GM13976 (cell line): ENCODE measurements around the gene GNAI1.
"Not testable (repeated sequence)": the region's sequence is repeated elsewhere in the genome, so short reads cannot be mapped to it uniquely, and the experiment has no call there.

Source experiments
- DNase-seq: peaks from one replicate; pipeline ENCODE4 v3.0.0; 2012; ENCODE audit warnings: low spot score
- in situ Hi-C: fragments of 300-500 bp; cut with MboI; formaldehyde crosslinking; loops from one replicate; pipeline ENCODE4 v1.12.0; 2022; ENCODE audit warnings: low sequenced_read_pairs, mixed read lengths, inconsistent platforms; ENCODE audit not compliant: unreplicated experiment
- TF ChIP-seq, protein P1 (sequence below): IDR thresholded peaks from 2 replicates; pipeline ENCODE4 v1.5.1; 2012; ENCODE audit warnings: borderline replicate concordance, mild to moderate bottlenecking; ENCODE audit not compliant: insufficient read depth; ENCODE audit errors: extremely low read depth, missing control alignments, control extremely low read depth

GNAI1 gene

DNA sequence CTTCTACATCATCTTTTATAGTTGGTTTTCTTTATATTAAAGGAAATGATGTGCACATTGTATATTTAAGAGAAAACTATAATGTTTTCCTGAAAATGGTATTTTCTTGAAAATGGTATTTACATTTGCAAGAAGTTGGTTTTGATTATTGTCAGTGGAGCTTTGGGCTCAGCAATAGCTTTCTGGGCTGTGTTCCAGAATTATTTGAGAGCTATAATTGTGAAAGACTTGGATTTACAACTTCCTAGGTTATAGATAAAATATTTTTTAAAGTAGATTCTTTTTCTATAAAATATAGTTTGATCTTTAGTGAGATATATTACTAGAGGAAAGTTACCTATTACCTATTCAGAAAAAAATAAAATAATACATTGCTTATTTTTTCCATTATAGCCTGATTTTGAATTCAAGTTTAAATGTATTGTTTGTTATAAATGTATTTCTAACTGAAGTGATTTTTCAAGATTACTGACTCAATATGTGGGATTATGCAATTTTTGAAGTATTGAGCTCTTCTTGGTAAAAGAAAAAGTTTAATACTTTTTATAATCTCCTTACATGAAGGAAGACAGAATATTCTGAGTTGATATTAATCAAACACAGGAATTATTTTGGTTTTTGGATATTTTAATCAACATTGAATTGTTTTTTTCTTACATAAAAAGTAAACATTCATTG lies 20.2 kb downstream of the GNAI1 start:
- in situ Hi-C loops = no loop called here
- DNase-seq = no peak
- TF ChIP-seq, protein P1, sequence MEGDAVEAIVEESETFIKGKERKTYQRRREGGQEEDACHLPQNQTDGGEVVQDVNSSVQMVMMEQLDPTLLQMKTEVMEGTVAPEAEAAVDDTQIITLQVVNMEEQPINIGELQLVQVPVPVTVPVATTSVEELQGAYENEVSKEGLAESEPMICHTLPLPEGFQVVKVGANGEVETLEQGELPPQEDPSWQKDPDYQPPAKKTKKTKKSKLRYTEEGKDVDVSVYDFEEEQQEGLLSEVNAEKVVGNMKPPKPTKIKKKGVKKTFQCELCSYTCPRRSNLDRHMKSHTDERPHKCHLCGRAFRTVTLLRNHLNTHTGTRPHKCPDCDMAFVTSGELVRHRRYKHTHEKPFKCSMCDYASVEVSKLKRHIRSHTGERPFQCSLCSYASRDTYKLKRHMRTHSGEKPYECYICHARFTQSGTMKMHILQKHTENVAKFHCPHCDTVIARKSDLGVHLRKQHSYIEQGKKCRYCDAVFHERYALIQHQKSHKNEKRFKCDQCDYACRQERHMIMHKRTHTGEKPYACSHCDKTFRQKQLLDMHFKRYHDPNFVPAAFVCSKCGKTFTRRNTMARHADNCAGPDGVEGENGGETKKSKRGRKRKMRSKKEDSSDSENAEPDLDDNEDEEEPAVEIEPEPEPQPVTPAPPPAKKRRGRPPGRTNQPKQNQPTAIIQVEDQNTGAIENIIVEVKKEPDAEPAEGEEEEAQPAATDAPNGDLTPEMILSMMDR = no peak

DNA sequence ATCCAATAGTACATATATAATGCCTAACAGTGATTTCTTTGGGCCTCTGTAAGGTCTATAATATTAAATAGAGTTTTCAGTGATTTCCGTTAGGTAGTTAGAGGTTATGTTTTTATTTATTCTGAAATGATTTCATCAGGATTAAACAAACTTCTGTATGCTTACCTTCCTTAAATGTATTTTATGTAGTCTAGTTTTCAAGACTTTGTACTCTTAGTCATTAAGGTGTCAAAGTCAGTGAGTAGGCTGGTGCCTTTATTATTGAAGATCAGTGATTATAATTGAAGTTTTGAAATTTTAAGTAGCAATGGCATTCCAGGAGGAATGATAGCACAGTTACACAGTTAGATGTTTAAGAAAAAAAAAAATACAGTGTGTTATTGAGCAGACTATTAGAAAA lies 20.7 kb downstream of the GNAI1 start:
- no peak for DNase-seq
- TF ChIP-seq, protein P1 = no peak
- in situ Hi-C loops = no loop called here

DNA sequence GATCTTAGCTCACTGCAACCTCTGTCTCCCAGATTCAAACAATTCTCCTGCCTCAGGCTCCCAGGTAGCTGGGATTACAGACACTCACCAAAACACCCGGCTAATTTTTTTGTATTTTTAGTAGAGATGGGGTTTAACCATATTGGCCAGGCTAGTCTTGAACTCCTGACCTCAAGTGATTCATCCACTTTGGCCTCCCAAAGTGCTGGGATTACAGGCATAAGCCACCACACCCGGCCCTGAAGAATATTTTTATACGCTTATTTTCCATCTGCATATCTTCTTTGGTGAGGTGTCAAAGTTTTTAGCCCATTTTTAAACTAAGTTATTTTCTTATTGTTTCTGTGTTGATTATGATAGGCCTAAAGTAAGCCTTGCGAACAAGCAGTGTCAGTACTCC lies 23.1 kb downstream of the GNAI1 start:
- in situ Hi-C loops, DNase-seq: not testable (repeated sequence)

DNA sequence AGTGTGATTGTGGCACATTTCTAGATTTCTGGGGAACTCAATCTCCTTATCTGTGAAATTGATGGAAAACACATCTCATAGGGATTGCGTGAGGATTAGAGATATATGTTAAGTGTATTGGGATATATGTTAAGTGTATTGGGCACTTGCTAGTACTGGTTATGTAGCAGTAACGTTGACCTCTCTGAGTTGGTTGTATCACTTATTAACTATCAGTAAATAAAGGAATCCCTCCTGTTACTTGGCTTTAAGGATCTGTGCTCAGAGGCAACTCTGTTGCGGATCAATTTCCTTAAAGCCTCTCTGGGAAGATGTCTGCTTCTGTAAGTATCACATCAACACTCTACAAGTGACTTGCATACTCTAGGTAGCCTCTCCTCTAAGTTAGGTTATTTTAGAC lies 25.2 kb downstream of the GNAI1 start:
- TF ChIP-seq, protein P1 = no peak
- in situ Hi-C loops = no loop called here
- DNase-seq = no peak

DNA sequence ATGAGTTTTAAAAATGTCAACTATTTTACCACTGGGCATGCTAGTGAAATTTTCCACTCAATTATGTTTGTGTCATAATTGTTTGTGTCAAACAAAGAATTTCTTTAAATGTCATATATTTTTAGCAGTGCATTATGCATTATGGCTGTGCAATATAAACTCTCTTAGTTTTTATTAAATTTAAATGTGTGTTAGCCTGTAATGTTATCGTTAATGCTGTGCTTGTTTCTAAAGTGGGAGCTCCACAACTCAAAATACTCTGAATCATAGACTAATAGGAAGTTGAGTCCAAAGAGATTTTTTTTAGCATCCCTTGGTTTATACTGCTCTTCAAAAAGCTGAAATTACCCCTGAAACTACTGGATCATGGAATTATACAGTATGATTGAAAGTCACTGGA lies 26.8 kb downstream of the GNAI1 start:
- no peak for DNase-seq
- in situ Hi-C loops = no loop called here
- TF ChIP-seq, protein P1 = no peak

DNA sequence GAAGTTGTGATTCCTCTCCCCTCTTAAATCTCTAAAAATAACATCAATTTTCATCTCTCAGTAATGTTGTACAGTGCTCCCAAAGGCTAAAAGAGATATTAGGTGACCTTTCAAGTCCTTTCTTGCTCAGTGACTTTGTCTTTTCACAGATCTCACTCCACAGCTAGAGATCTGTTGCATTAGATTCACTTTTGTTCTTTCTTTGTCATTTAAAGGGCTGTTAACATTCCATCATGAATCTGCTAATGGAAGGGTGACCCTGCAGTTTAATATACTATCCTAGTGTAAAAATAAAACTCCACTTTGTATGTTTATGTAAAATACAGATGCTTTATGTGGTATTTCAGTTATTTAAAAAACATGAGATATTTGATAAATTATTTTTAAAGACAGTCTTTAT lies 30.5 kb downstream of the GNAI1 start:
- no peak for DNase-seq
- in situ Hi-C loops = no loop called here
- TF ChIP-seq, protein P1 = no peak

DNA sequence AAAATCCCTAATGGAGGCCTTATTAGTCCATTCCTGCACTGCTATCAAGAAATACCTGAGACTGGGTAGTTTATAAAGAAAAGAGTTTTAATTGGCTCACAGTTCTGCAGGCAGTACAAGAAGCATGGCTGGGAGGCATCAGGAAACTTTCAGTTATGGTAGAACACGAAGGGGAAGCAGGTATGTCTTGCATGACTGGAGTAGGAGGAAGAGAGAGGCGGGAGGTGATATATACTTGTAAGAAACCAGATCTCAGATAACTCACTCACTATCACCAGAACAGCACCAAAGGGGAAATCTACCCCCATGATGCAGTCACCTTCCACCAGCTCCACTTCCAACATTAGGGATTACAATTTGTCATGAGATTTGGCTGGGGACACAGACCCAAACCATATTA lies 35.8 kb downstream of the GNAI1 start:
- no peak for DNase-seq
- in situ Hi-C loops = no loop called here
- TF ChIP-seq, protein P1 = no peak
